Astrocyte (in vitro differentiated cells and primary cell): ENCODE results near the gene GNAO1. TPM values are rescaled to one million over a fixed set of nuclear protein-coding genes. Genes with fewer than 3 reads are reported as not detected.

Source experiments
- DNase-seq: peaks from one replicate; pipeline ENCODE4 v3.0.0-alpha.2; 2010; ENCODE audit warnings: low read depth
- FAIRE-seq: peaks from 2 replicates; lab custom pipeline; 2011; peaks lifted over from hg19 to GRCh38; lab: Jason Lieb, UNC
- H2AFZ ChIP-seq: 2 replicates; pipeline ENCODE4 v1.6.0; 2012; ENCODE audit warnings: low read depth, low read length, inconsistent platforms
- H3K27ac ChIP-seq: 2 replicates; pipeline ENCODE4 v1.5.1; 2011; ENCODE audit warnings: low read depth, low read length, inconsistent platforms
- H3K27me3 ChIP-seq: 2 replicates; pipeline ENCODE4 v1.6.0; 2011; ENCODE audit warnings: low read length, inconsistent platforms; ENCODE audit not compliant: insufficient read depth
- H3K36me3 ChIP-seq: 2 replicates; pipeline ENCODE4 v1.5.1; 2011; ENCODE audit warnings: low read length, inconsistent platforms; ENCODE audit not compliant: insufficient read depth
- H3K4me1 ChIP-seq: 2 replicates; pipeline ENCODE4 v1.5.1; 2011; ENCODE audit warnings: low read length, inconsistent platforms; ENCODE audit not compliant: insufficient read depth
- H3K4me2 ChIP-seq: 2 replicates; pipeline ENCODE4 v1.6.0; 2012; ENCODE audit warnings: low read length, inconsistent platforms
- H3K4me3 ChIP-seq: 2 replicates; pipeline ENCODE4 v1.5.1; 2011; ENCODE audit warnings: low read depth, mild to moderate bottlenecking, low read length, inconsistent platforms; ENCODE audit not compliant: insufficient read depth
- H3K79me2 ChIP-seq: 2 replicates; pipeline ENCODE4 v1.6.0; 2012; ENCODE audit warnings: mild to moderate bottlenecking, low read length, inconsistent platforms; ENCODE audit not compliant: insufficient read depth
- H3K9ac ChIP-seq: 2 replicates; pipeline ENCODE4 v1.6.0; 2012; ENCODE audit warnings: mild to moderate bottlenecking, low read length, inconsistent platforms
- H3K9me3 ChIP-seq: 2 replicates; pipeline ENCODE4 v1.5.1; 2012; ENCODE audit warnings: low read depth, mild to moderate bottlenecking, low read length, inconsistent platforms; ENCODE audit not compliant: insufficient read depth
- H4K20me1 ChIP-seq: 2 replicates; pipeline ENCODE4 v1.6.0; 2012; ENCODE audit warnings: low read length, inconsistent platforms; ENCODE audit not compliant: insufficient read depth
- H3K27ac Mint-ChIP-seq: one replicate; pipeline ENCODE4 v1.8.0; 2021; ENCODE audit warnings: mild to moderate bottlenecking, mixed read lengths; ENCODE audit not compliant: unreplicated experiment
- H3K27me3 Mint-ChIP-seq: one replicate; pipeline ENCODE4 v1.8.0; 2021; ENCODE audit warnings: low read depth, mixed read lengths; ENCODE audit not compliant: unreplicated experiment
- H3K36me3 Mint-ChIP-seq: one replicate; pipeline ENCODE4 v1.8.0; 2021; ENCODE audit warnings: low read depth, mixed read lengths; ENCODE audit not compliant: unreplicated experiment
- H3K4me1 Mint-ChIP-seq: one replicate; pipeline ENCODE4 v1.8.0; 2021; ENCODE audit warnings: low read depth, mixed read lengths; ENCODE audit not compliant: unreplicated experiment
- H3K4me3 Mint-ChIP-seq: one replicate; pipeline ENCODE4 v1.8.0; 2021; ENCODE audit warnings: mild to moderate bottlenecking, moderate library complexity, mixed read lengths; ENCODE audit not compliant: unreplicated experiment
- H3K9me3 Mint-ChIP-seq: one replicate; pipeline ENCODE4 v1.8.0; 2021; ENCODE audit warnings: mild to moderate bottlenecking, mixed read lengths; ENCODE audit not compliant: unreplicated experiment
- CTCF ChIP-seq: IDR thresholded peaks from 2 replicates; pipeline ENCODE4 v1.5.1; 2011; ENCODE audit warnings: low read depth, mild to moderate bottlenecking, inconsistent platforms, low read length, moderate library complexity; ENCODE audit not compliant: insufficient read depth
- EZH2 ChIP-seq: IDR thresholded peaks from 2 replicates; pipeline ENCODE4 v1.6.1; 2012; ENCODE audit warnings: mild to moderate bottlenecking, low read length, inconsistent platforms; ENCODE audit not compliant: insufficient read depth
- total RNA-seq: library from RNA; stranded (reverse); gene quantifications from 2 replicates; pipeline ENCODE4 v1.2.1, GENCODE V29; 2021

GNAO1 gene
- total RNA-seq, 1 donor from 2014 or later: 1.7 TPM

GRCh38 chr16:56204816-56205215, 13.5 kb downstream of the GNAO1 start:
- Histone ChIP-seq H3K9me3 (no peaks in the 10 kb centered on the region), H3K27me3 (no peaks in the 10 kb centered on the region), H3K27ac (no peak overlapping the region), H3K4me3 (no peak overlapping the region), H2AFZ (no peak overlapping the region), H4K20me1 (no peaks in the 10 kb centered on the region), H3K36me3 (no peaks in the 10 kb centered on the region), H3K9ac (no peak overlapping the region), H3K4me1 (no peaks in the 10 kb centered on the region), H3K79me2 (no peaks in the 10 kb centered on the region), H3K4me2 (no peak overlapping the region)
- no peaks in the 10 kb centered on the region for H3K36me3 Mint-ChIP-seq
- H3K9me3 Mint-ChIP-seq: peaks cover 2% of the 10 kb centered on the region
- no peak overlapping the region for H3K4me3 Mint-ChIP-seq
- peaks cover 7% of the 10 kb centered on the region for H3K27me3 Mint-ChIP-seq
- no peak for TF ChIP-seq CTCF
- TF ChIP-seq EZH2: no peak
- H3K4me1 Mint-ChIP-seq: no peaks in the 10 kb centered on the region
- no peak overlapping the region for H3K27ac Mint-ChIP-seq
- FAIRE-seq (no peak), DNase-seq (no peak)

GRCh38 chr16:56206951-56207350, 15.7 kb downstream of the GNAO1 start:
- Histone ChIP-seq H3K4me2 (no peak overlapping the region), H3K9me3 (no peaks in the 10 kb centered on the region), H3K4me3 (no peak overlapping the region), H2AFZ (no peak overlapping the region), H3K27ac (no peak overlapping the region), H3K4me1 (no peaks in the 10 kb centered on the region), H3K79me2 (no peaks in the 10 kb centered on the region), H4K20me1 (no peaks in the 10 kb centered on the region), H3K9ac (no peak overlapping the region), H3K36me3 (no peaks in the 10 kb centered on the region), H3K27me3 (no peaks in the 10 kb centered on the region)
- DNase-seq (no peak), FAIRE-seq (no peak)
- H3K9me3 Mint-ChIP-seq: peaks cover 2% of the 10 kb centered on the region
- no peak overlapping the region for H3K4me3 Mint-ChIP-seq
- peaks cover 10% of the 10 kb centered on the region for H3K4me1 Mint-ChIP-seq
- no peaks in the 10 kb centered on the region for H3K36me3 Mint-ChIP-seq
- H3K27ac Mint-ChIP-seq: no peak overlapping the region
- H3K27me3 Mint-ChIP-seq: peaks cover 9% of the 10 kb centered on the region
- no peak for TF ChIP-seq CTCF
- TF ChIP-seq EZH2: no peak

GRCh38 chr16:56207421-56207820, 16.1 kb downstream of the GNAO1 start:
- H3K9me3 ChIP-seq: no peaks in the 10 kb centered on the region
- H4K20me1 ChIP-seq: no peaks in the 10 kb centered on the region
- H3K4me3 Mint-ChIP-seq: no peak overlapping the region
- H3K4me3 ChIP-seq: no peak overlapping the region
- no peaks in the 10 kb centered on the region for H3K4me1 ChIP-seq
- no peak overlapping the region for H3K9ac ChIP-seq
- H3K27me3 ChIP-seq: peaks cover 3% of the 10 kb centered on the region
- H3K4me2 ChIP-seq: no peak overlapping the region
- peaks cover 9% of the 10 kb centered on the region for H3K27me3 Mint-ChIP-seq
- peaks cover 2% of the 10 kb centered on the region for H3K9me3 Mint-ChIP-seq
- H2AFZ ChIP-seq: no peak overlapping the region
- no peak for DNase-seq
- H3K36me3 Mint-ChIP-seq: no peaks in the 10 kb centered on the region
- no peak overlapping the region for H3K27ac ChIP-seq
- no peak for FAIRE-seq
- H3K4me1 Mint-ChIP-seq: peaks cover 10% of the 10 kb centered on the region
- no peak overlapping the region for H3K27ac Mint-ChIP-seq
- H3K79me2 ChIP-seq: no peaks in the 10 kb centered on the region
- no peaks in the 10 kb centered on the region for H3K36me3 ChIP-seq
- TF ChIP-seq CTCF (no peak), EZH2 (no peak)
